ENCODE measurements around the gene FOSL2. TPM values are rescaled to one million over a fixed set of nuclear protein-coding genes. Genes with fewer than 3 reads are reported as not detected.

FOSL2 gene
- polyA plus RNA-seq, 1 of the 3 experiments (the other 2 are of a cell fraction) = 41.7 TPM

GRCh38 chr2:28347193-28347592 is 45.5 kb upstream of the FOSL2 start:
- 90% methylated on average over 6 of the region's 6 CpGs for WGBS (ENCODE audit: low lambda C conversion rate)

More at GRCh38 chr2:28347193-28347592, 45.5 kb upstream of the FOSL2 start:
- TF ChIP-seq FOXJ3 (CRISPR knock-in tag; IDR thresholded peaks at IDR 0.05) (no peak), SIN3A (IDR thresholded peaks at IDR 0.05; ENCODE audit: borderline replicate concordance, low read depth, low read length) (no peak), SMC3 (IDR thresholded peaks at IDR 0.05; ENCODE audit: low read depth, low read length) (no peak), MEF2A (IDR thresholded peaks at IDR 0.05; ENCODE audit: borderline replicate concordance, low read depth) (no peak), MXI1 (IDR thresholded peaks at IDR 0.05; ENCODE audit: low read depth, low read length) (no peak), ELF1 (IDR thresholded peaks at IDR 0.05) (no peak), RAD21 (IDR thresholded peaks at IDR 0.05; ENCODE audit: low read length) (no peak), ZBTB33 (IDR thresholded peaks at IDR 0.05; ENCODE audit: borderline replicate concordance, low read depth) (no peak), FOSL2 (IDR thresholded peaks at IDR 0.05; ENCODE audit: borderline replicate concordance, low read depth) (no peak), TAF1 (IDR thresholded peaks at IDR 0.05; ENCODE audit: borderline replicate concordance, low read depth, low read length) (no peak), CHD2 (IDR thresholded peaks at IDR 0.05; ENCODE audit: low read length, partially characterized antibody) (no peak), TCF12 (IDR thresholded peaks at IDR 0.05) (no peak), POLR2AphosphoS5 (IDR thresholded peaks at IDR 0.05; ENCODE audit: low read depth, low read length) (no peak), REST (IDR thresholded peaks at IDR 0.05; ENCODE audit: low read depth, low read length) (no peak), YY1 (IDR thresholded peaks at IDR 0.05; ENCODE audit: low read depth) (no peak), NRF1 (IDR thresholded peaks at IDR 0.05; ENCODE audit: low read depth, low read length) (no peak)
- Histone ChIP-seq H3K4me1 (ENCODE audit: control insufficient read depth in 1 of 2, insufficient read depth in 2 of 2, low read depth in 1 of 2, low read length in 1 of 2) (peaks cover 11 to 46% of the 10 kb centered on the region in 2 experiments; a peak in 2 of 4 replicates), H3K27ac (ENCODE audit: low read depth in 2 of 2, low read length in 1 of 2) (peak overlapping the region in 1 of 2 experiments; percentile 73; a peak in 2 of 4 replicates), H3K36me3 (replicated peaks in 1 of 2; ENCODE audit: control insufficient read depth in 1 of 2, insufficient read depth in 2 of 2, low read length in 1 of 2) (no peaks in the 10 kb centered on the region), H3K9me3 (no peaks in the 10 kb centered on the region), H3K27me3 (ENCODE audit: insufficient read depth) (no peaks in the 10 kb centered on the region), H3K4me3 (ENCODE audit: low read depth in 2 of 2, low read length in 1 of 2) (no peak overlapping the region), H3K4me2 (no peak overlapping the region), H3K9me2 (no peaks in the 10 kb centered on the region), H3K9ac (no peak overlapping the region), H2AFZ (ENCODE audit: low read depth) (no peak overlapping the region), H3K79me2 (ENCODE audit: insufficient read depth) (no peaks in the 10 kb centered on the region), H3F3A (replicated peaks; ENCODE audit: insufficient read depth) (peaks cover 6% of the 10 kb centered on the region), H4K20me1 (ENCODE audit: insufficient read depth) (no peaks in the 10 kb centered on the region)
- no peak for DNase-seq
- POLR2A ChIA-PET = interaction anchor here (0.5 to 1.9 kb wide), 2 partner anchors 9 to 238 kb away, joined by 4 to 14 read pairs; no protein-coding TSS in a partner anchor
- CTCF ChIA-PET = interaction anchor here (0.8 to 1.2 kb wide), 2 partner anchors 192 to 664 kb away, joined by 3 read pairs; no protein-coding TSS in a partner anchor
